Measurements from ENCODE around the gene IGFL1. TPM values are rescaled to one million over a fixed set of nuclear protein-coding genes. Genes with fewer than 3 reads are reported as not detected.

The IGFL1 gene
- total and polyA plus RNA-seq, 11 donors: not detected

GRCh38 chr19:46198756-46199155 lies 30.8 kb upstream of the IGFL1 start:
- 41 to 49% (median 45%) methylated on average over 3 of the region's 3 CpGs for WGBS, 4 donors
- ATAC-seq: no peak
- H3K4me1 ChIP-seq: peaks cover 0 to 4% (median 0%) of the 10 kb centered on the region in 12 donors
- TF ChIP-seq CTCF (IDR thresholded peaks at IDR 0.05): no peak
- no peak for TF ChIP-seq POLR2A (IDR thresholded peaks at IDR 0.05)
- no peak overlapping the region for H3K27ac ChIP-seq
- H3K4me3 ChIP-seq: no peak overlapping the region
- H3K9me3 ChIP-seq: no peaks in the 10 kb centered on the region
- intact Hi-C loops (cut with DNase I): no loop called here
- no peak for DNase-seq
- no peaks in the 10 kb centered on the region for H3K36me3 ChIP-seq
- peaks cover 0 to 15% (median 4%) of the 10 kb centered on the region in 9 donors for H3K27me3 ChIP-seq

GRCh38 chr19:46201454-46202310 lies 27.9 kb upstream of the IGFL1 start:
- Histone ChIP-seq H3K27ac (no peak overlapping the region), H3K36me3 (no peaks in the 10 kb centered on the region), H3K27me3 (peaks cover 0 to 11% (median 0%) of the 10 kb centered on the region in 9 donors), H3K9me3 (no peaks in the 10 kb centered on the region), H3K4me3 (no peak overlapping the region), H3K4me1 (peaks cover 0 to 4% (median 0%) of the 10 kb centered on the region in 12 donors)
- no peak for TF ChIP-seq CTCF (IDR thresholded peaks at IDR 0.05)
- no peak for TF ChIP-seq POLR2A (IDR thresholded peaks at IDR 0.05)
- DNase-seq (no peak), ATAC-seq (no peak)
- WGBS, 4 donors: 75 to 78% (median 76%) methylated on average over 16 of the region's 16 CpGs
- intact Hi-C loops (cut with DNase I): no loop called here

GRCh38 chr19:46202426-46202825 lies 27.1 kb upstream of the IGFL1 start:
- intact Hi-C loops (cut with DNase I): no loop called here
- peaks cover 0 to 4% (median 0%) of the 10 kb centered on the region in 12 donors for H3K4me1 ChIP-seq
- peaks cover 0 to 5% (median 0%) of the 10 kb centered on the region in 9 donors for H3K27me3 ChIP-seq
- H3K4me3 ChIP-seq: no peak overlapping the region
- H3K9me3 ChIP-seq: no peaks in the 10 kb centered on the region
- TF ChIP-seq POLR2A (IDR thresholded peaks at IDR 0.05): no peak
- no peak for TF ChIP-seq CTCF (IDR thresholded peaks at IDR 0.05)
- no peaks in the 10 kb centered on the region for H3K36me3 ChIP-seq
- WGBS, 4 donors: 57 to 71% (median 62%) methylated on average over 4 of the region's 4 CpGs
- no peak overlapping the region for H3K27ac ChIP-seq
- ATAC-seq (no peak), DNase-seq (no peak)

Measured in heart left ventricle (tissue), 16 donors.